ENCODE results near the gene CCDC85B. TPM values are rescaled to one million over a fixed set of nuclear protein-coding genes. Genes with fewer than 3 reads are reported as not detected.
A peak's percentile ranks its signal among the peaks of the same experiment; 100 is the strongest.
"Not testable (repeated sequence)": the region's sequence is repeated elsewhere in the genome, so short reads cannot be mapped to it uniquely, and the experiment has no call there.

The CCDC85B gene
- total RNA-seq (2014; rRNA removed; shearing (Covaris generic)), result 27.3 and 27.5 TPM in 2 replicates
- polyA plus RNA-seq (2014; cell fraction: nucleus; rRNA removed), result 86.9 and 119 TPM in 2 replicates

- DNase-seq (ENCODE audit: extremely low read depth, low read depth), result peak; percentile 86
These were observed at the start of gene CCDC85B for GRCh38 chr11:65890324-65891218. Gene CCDC85B (plus strand): TSS chr11:65890673. CDS start chr11:65890784, 111 bp downstream.

- no peak for DNase-seq (ENCODE audit: extremely low read depth, low read depth)
These were observed 48.3 kb upstream of the CCDC85B start for GRCh38 chr11:65842144-65842543.

GRCh38 chr11:65843811-65844210, 46.7 kb upstream of the CCDC85B start:
- DNase-seq (ENCODE audit: extremely low read depth, low read depth), result no peak

- no peak for DNase-seq (ENCODE audit: extremely low read depth, low read depth)
These were observed 46.1 kb upstream of the CCDC85B start for GRCh38 chr11:65844231-65844872.

GRCh38 chr11:65847746-65848145, 42.7 kb upstream of the CCDC85B start:
- DNase-seq (ENCODE audit: extremely low read depth, low read depth), result no peak

GRCh38 chr11:65848693-65849092, 41.8 kb upstream of the CCDC85B start:
- DNase-seq (ENCODE audit: extremely low read depth, low read depth), result not testable (repeated sequence)

GRCh38 chr11:65849366-65849765, 41.1 kb upstream of the CCDC85B start:
- DNase-seq (ENCODE audit: extremely low read depth, low read depth), result no peak

DNA sequence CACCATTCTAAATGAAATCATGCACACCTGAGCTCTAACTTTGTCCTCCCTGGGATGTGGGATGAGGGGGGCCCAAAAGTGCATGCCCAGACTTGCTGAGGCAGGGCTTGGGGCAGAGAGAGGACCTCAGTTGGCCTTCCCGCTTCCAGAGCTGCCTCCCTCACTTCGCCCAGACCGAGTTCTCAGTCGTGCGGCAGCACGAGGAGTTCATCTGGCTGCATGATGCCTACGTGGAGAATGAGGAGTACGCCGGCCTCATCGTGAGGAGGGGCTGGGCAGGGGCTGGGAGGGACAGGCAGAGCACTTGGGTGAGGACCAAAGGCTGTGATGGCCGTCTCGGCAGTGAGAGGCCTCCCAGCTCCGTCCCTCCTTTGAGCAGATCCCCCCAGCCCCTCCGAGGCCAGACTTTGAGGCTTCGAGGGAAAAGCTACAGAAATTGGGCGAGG, 40.7 kb upstream of the CCDC85B start:
- no peak for DNase-seq (ENCODE audit: extremely low read depth, low read depth)

GRCh38 chr11:65850217-65851082, 40.0 kb upstream of the CCDC85B start:
- no peak for DNase-seq (ENCODE audit: extremely low read depth, low read depth)

- DNase-seq (ENCODE audit: extremely low read depth, low read depth), result no peak
These were observed 39.3 kb upstream of the CCDC85B start for GRCh38 chr11:65851083-65851579.

DNA sequence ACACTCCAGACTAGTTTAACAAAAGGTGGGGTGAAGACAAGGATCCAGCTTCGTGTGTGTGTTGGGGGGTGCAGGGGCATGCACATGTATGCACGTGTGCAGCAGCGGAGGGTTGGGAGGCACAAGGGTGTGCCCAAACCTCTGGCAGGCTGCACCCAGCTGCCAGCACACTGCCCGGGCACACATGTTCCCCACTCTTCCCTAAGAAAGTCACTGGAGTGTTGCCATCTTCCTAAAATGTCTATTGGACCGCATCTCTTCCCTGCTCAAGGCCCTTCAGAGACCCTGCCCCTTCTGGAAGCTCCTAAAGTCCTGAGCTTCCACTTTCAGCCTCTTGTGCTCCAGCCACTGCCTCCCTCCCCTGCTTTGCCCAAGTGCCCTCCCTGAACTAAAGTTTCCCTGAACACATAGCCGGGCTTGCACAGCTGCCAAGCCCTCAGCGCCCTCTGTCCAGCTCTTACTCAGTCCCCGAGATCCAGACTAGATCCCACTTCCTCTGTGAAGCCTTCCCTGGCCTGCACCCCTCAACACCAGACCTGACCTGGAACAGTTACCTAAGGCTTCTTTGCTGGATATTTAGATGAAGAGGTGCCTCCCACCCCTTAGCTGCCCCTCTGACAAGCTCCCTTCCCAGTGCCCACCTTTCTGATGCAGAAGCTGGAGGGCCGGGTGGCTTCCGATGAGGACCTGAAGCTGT, 38.5 kb upstream of the CCDC85B start:
- DNase-seq (ENCODE audit: extremely low read depth, low read depth), result no peak

- DNase-seq (ENCODE audit: extremely low read depth, low read depth), result no peak
These were observed 37.8 kb upstream of the CCDC85B start for GRCh38 chr11:65852508-65853245.

GRCh38 chr11:65853246-65853979, 37.1 kb upstream of the CCDC85B start:
- no peak for DNase-seq (ENCODE audit: extremely low read depth, low read depth)

DNA sequence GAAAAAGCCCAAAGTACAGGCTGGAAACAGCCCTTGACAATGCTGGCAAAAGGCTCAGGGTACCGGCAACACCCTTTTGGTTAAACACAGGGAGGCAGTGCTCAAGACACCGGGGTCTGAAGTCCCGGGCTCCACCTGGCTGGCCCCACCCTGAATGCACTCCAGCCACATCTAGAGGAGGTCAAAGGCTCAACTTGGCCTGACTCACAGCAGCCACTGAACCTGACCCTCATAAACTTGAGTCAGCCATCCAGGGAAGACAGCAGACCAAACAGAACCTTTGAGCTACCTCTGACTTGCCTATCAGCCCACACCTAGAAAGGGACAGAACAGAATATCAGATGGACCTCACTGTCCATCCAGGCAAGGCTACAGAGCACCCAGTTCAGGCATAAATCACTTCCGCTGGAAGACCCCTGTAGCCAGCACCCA, 36.3 kb upstream of the CCDC85B start:
- DNase-seq (ENCODE audit: extremely low read depth, low read depth), result no peak

DNA sequence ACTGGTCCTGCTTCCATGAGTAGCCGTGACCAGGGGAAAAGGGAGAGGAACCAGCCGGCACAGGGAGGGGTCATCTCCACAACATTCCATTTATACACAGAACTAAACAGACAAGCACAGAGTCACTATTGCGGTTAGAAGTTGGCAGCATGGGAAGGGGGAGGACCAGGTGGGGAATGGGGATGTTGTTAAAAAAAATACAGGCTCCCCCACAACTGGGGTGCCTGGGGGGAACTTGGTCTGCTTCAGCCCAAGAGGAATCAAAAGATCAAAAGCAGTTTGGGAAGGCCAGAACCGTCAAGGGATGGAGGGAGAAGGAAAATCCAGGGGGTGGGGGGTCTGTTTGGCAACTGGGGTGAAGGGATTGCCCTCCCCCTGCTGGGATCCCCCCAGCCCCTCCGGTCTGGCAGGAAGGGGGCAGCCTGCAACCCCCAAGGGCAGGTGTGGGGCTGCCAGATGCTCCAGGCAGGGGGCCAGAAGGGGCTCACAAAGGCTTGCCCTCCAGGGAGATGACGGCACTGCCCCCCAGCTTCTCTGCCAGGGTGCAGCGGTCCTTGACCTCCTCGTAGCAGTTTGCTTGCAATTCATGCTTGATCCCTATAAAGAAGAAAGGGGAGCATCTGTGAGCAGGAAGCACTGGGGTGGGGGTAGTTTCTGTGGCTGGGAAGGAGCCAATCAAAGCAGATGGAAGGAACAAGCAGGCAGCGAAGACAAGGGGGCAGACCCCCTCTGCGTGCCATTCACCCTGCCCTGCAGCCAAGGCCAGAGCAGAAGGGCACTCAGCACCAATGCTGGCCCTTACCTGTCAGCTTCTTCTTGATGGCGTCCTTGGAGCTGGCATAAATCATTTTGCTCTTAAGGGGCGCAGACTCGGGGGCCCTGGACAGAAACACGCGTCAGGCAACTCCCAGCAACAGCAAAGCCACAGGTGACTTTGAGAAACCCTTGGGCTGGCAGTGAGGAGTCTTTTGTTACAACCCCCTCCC, 35.3 kb upstream of the CCDC85B start:
- DNase-seq (ENCODE audit: extremely low read depth, low read depth), result no peak

DNA sequence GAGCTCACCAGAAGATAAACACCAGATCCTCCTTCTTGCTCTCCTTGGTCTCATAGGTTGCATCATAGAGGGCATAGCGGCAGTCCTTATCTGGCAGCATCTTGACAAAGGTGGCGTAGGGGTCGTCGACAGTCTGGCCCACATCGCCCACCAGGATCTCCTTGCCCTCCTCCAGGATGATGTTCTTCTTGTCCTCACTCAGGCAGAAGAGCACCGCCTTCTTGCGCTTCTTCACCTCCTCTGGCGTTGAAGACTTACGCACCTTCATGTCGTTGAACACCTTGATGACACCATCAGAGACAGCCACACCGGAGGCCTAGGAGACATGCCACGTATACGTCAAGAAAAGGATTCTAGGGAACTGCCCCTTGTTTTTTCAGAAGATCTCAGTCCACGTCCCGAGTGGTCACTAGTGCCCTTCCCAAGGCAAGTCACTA, 34.5 kb upstream of the CCDC85B start:
- no peak for DNase-seq (ENCODE audit: extremely low read depth, low read depth)

All from NCI-H460 (cell line).